GM12875 (cell line): ENCODE results near the gene GRIK3.

ENCODE experiments used
- H3K4me3 ChIP-seq: one replicate; pipeline ENCODE4 v1.5.1; 2011; ENCODE audit warnings: low read depth, low read length, control low read depth
- CTCF ChIP-seq: IDR thresholded peaks from 2 replicates; pipeline ENCODE4 v1.5.1; 2011; ENCODE audit warnings: low read depth, mild to moderate bottlenecking, control low read depth, inconsistent platforms, low read length, moderate library complexity, borderline replicate concordance; ENCODE audit not compliant: insufficient read depth

The GRIK3 gene

GRCh38 chr1:37047542-37047941, 13.2 kb upstream of the GRIK3 start:
- no peak overlapping the region for H3K4me3 ChIP-seq
- no peak for TF ChIP-seq CTCF

- no peak for TF ChIP-seq CTCF
- H3K4me3 ChIP-seq = no peak overlapping the region
Measured at GRCh38 chr1:37043101-37043500, 8.8 kb upstream of the GRIK3 start.

GRCh38 chr1:37042506-37042905, 8.2 kb upstream of the GRIK3 start:
- no peak overlapping the region for H3K4me3 ChIP-seq
- TF ChIP-seq CTCF = no peak

GRCh38 chr1:37041483-37041882, 7.2 kb upstream of the GRIK3 start:
- H3K4me3 ChIP-seq = no peak overlapping the region
- TF ChIP-seq CTCF = no peak

- TF ChIP-seq CTCF = no peak
- no peak overlapping the region for H3K4me3 ChIP-seq
Measured at GRCh38 chr1:37040773-37041172, 6.5 kb upstream of the GRIK3 start.

GRCh38 chr1:37040261-37040660, 5.9 kb upstream of the GRIK3 start:
- TF ChIP-seq CTCF = no peak
- no peak overlapping the region for H3K4me3 ChIP-seq

GRCh38 chr1:37038227-37039093, 4.1 kb upstream of the GRIK3 start:
- no peak for TF ChIP-seq CTCF
- no peak overlapping the region for H3K4me3 ChIP-seq
